ENCODE data around the gene KRT75.
A peak's percentile ranks its signal among the peaks of the same experiment; 100 is the strongest.
"Not testable (repeated sequence)": the region's sequence is repeated elsewhere in the genome, so short reads cannot be mapped to it uniquely, and the experiment has no call there.

KRT75 gene

GRCh38 chr12:52448228-52448627 lies 14.1 kb upstream of the KRT75 start:
- no peak for TF ChIP-seq CTCF (IDR thresholded peaks at IDR 0.05; ENCODE audit: low read depth, low read length, missing control alignments)
- DNase-seq (ENCODE audit: low read depth): no peak
- no peak overlapping the region for H3K4me3 ChIP-seq (ENCODE audit: low read depth, low read length)
- in situ Hi-C loops (cut with HindIII; ENCODE audit: low sequenced_read_pairs): no loop called here

GRCh38 chr12:52447196-52447595 lies 13.0 kb upstream of the KRT75 start:
- H3K4me3 ChIP-seq (ENCODE audit: low read depth, low read length); in situ Hi-C loops (cut with HindIII; ENCODE audit: low sequenced_read_pairs); DNase-seq (ENCODE audit: low read depth): not testable (repeated sequence)

GRCh38 chr12:52446367-52447045 lies 12.3 kb upstream of the KRT75 start:
- TF ChIP-seq CTCF (IDR thresholded peaks at IDR 0.05; ENCODE audit: low read depth, low read length, missing control alignments): no peak
- H3K4me3 ChIP-seq (ENCODE audit: low read depth, low read length): no peak overlapping the region
- in situ Hi-C loops (cut with HindIII; ENCODE audit: low sequenced_read_pairs): no loop called here
- DNase-seq (ENCODE audit: low read depth): no peak

- no peak for TF ChIP-seq CTCF (IDR thresholded peaks at IDR 0.05; ENCODE audit: low read depth, low read length, missing control alignments)
- in situ Hi-C loops (cut with HindIII; ENCODE audit: low sequenced_read_pairs): no loop called here
- no peak for DNase-seq (ENCODE audit: low read depth)
- no peak overlapping the region for H3K4me3 ChIP-seq (ENCODE audit: low read depth, low read length)
These were observed 11.7 kb upstream of the KRT75 start for GRCh38 chr12:52445876-52446275.

GRCh38 chr12:52444647-52445595 lies 10.8 kb upstream of the KRT75 start:
- H3K4me3 ChIP-seq (ENCODE audit: low read depth, low read length): no peak overlapping the region
- in situ Hi-C loops (cut with HindIII; ENCODE audit: low sequenced_read_pairs): no loop called here
- DNase-seq (ENCODE audit: low read depth): no peak
- no peak for TF ChIP-seq CTCF (IDR thresholded peaks at IDR 0.05; ENCODE audit: low read depth, low read length, missing control alignments)

- no peak overlapping the region for H3K4me3 ChIP-seq (ENCODE audit: low read depth, low read length)
- in situ Hi-C loops (cut with HindIII; ENCODE audit: low sequenced_read_pairs): no loop called here
- DNase-seq (ENCODE audit: low read depth): no peak
- no peak for TF ChIP-seq CTCF (IDR thresholded peaks at IDR 0.05; ENCODE audit: low read depth, low read length, missing control alignments)
These were observed 9.8 kb upstream of the KRT75 start for GRCh38 chr12:52443966-52444365.

- in situ Hi-C loops (cut with HindIII; ENCODE audit: low sequenced_read_pairs): no loop called here
- DNase-seq (ENCODE audit: low read depth): peak; percentile 65
- H3K4me3 ChIP-seq (ENCODE audit: low read depth, low read length): no peak overlapping the region
- TF ChIP-seq CTCF (IDR thresholded peaks at IDR 0.05; ENCODE audit: low read depth, low read length, missing control alignments): peak; percentile 22
These were observed 8.5 kb upstream of the KRT75 start for GRCh38 chr12:52442600-52443061.
